H1 (cell line): ENCODE results near the gene MOB2. TPM values are rescaled to one million over a fixed set of nuclear protein-coding genes. Genes with fewer than 3 reads are reported as not detected.

ENCODE experiments used
- CTCF ChIA-PET: fragments of 300-600 bp; sonication (Branson Sonifier 250); formaldehyde crosslinking; loops from one replicate; lab custom pipeline; 2021; ENCODE audit not compliant: partially characterized antibody; lab: Charles Lee
- POLR2A ChIA-PET: fragments of 300-600 bp; sonication (Branson Sonifier 250); formaldehyde crosslinking; loops from one replicate; lab custom pipeline; 2021; ENCODE audit warnings: inconsistent platforms; ENCODE audit not compliant: partially characterized antibody; lab: Charles Lee
- DNase-seq, 2 experiments: peaks; one replicate each; pipeline versions ENCODE4 v3.0.0 to v3.0.0-alpha.2; 2010 to 2022; ENCODE audit warnings: low spot score in 2 of 2, low read depth in 1 of 2, mixed read lengths in 1 of 2
- FAIRE-seq: peaks from 2 replicates; lab custom pipeline; 2011; peaks lifted over from hg19 to GRCh38; lab: Jason Lieb, UNC
- H2AFZ ChIP-seq: 2 replicates; pipeline ENCODE4 v1.8.1; 2012; ENCODE audit warnings: low read length, inconsistent platforms
- H2AK5ac ChIP-seq: 2 replicates; pipeline ENCODE4 v1.6.1; 2013; ENCODE audit warnings: low read depth, low read length
- H2BK120ac ChIP-seq: replicated peaks from 2 replicates; pipeline ENCODE3; 2013; ENCODE audit warnings: low read depth, low read length, inconsistent platforms
- H2BK12ac ChIP-seq: 2 replicates; pipeline ENCODE4 v1.6.1; 2013; ENCODE audit warnings: low read depth, low read length
- H2BK15ac ChIP-seq: 2 replicates; pipeline ENCODE4 v1.6.1; 2013; ENCODE audit warnings: low read length
- H2BK20ac ChIP-seq: 2 replicates; pipeline ENCODE4 v1.6.1; 2013; ENCODE audit warnings: low read length
- H2BK5ac ChIP-seq: 2 replicates; pipeline ENCODE4 v1.6.1; 2013; ENCODE audit warnings: low read depth, low read length
- H3K14ac ChIP-seq: 2 replicates; pipeline ENCODE4 v1.6.1; 2013; ENCODE audit warnings: inconsistent platforms; ENCODE audit not compliant: insufficient read length
- H3K18ac ChIP-seq: 2 replicates; pipeline ENCODE4 v1.6.1; 2013; ENCODE audit warnings: low read length; ENCODE audit errors: extremely low read depth
- H3K23ac ChIP-seq: 2 replicates; pipeline ENCODE4 v1.6.1; 2013; ENCODE audit warnings: inconsistent platforms; ENCODE audit not compliant: insufficient read length
- H3K23me2 ChIP-seq: 2 replicates; pipeline ENCODE4 v1.6.1; 2013; ENCODE audit warnings: low read depth, low read length
- H3K27ac ChIP-seq: 2 replicates; pipeline ENCODE4 v1.6.1; 2011; ENCODE audit warnings: low read depth, low read length, inconsistent platforms
- H3K27me3 ChIP-seq, 4 experiments: replicated peaks in 1 of 4; 1 replicate in 1 of 4; 2 replicates in 3 of 4; pipeline versions ENCODE4 v1.6.1 to v1.8.1; 2011 to 2013; ENCODE audit warnings: low read length in 3 of 4, mild to moderate bottlenecking in 3 of 4, inconsistent platforms in 2 of 4, mixed read lengths in 2 of 4, moderate library complexity in 1 of 4; ENCODE audit not compliant: control insufficient read depth in 3 of 4, insufficient read depth in 3 of 4; ENCODE audit errors: extremely low read depth in 1 of 4
- H3K36me3 ChIP-seq, 4 experiments: 2 replicates each; pipeline versions ENCODE4 v1.6.1 to v1.8.1; 2011 to 2013; ENCODE audit warnings: mild to moderate bottlenecking in 4 of 4, low read length in 3 of 4, moderate library complexity in 2 of 4, control low read depth in 1 of 4, inconsistent platforms in 1 of 4; ENCODE audit not compliant: insufficient read depth in 4 of 4, control insufficient read depth in 2 of 4
- H3K4ac ChIP-seq: replicated peaks from 2 replicates; pipeline ENCODE3; 2013; ENCODE audit warnings: low read length, low read depth, mixed read lengths, inconsistent platforms; ENCODE audit not compliant: insufficient read length
- H3K4me1 ChIP-seq, 4 experiments: replicated peaks in 1 of 4; 1 replicate in 1 of 4; 2 replicates in 3 of 4; pipeline versions ENCODE4 v1.6.1 to v1.8.1; 2011 to 2013; ENCODE audit warnings: low read length in 3 of 4, inconsistent platforms in 2 of 4, mixed read lengths in 1 of 4; ENCODE audit not compliant: insufficient read depth in 4 of 4, control insufficient read depth in 3 of 4
- H3K4me2 ChIP-seq, 2 experiments: 2 replicates each; pipeline versions ENCODE4 v1.6.1 to v1.8.1; 2011 to 2013; ENCODE audit warnings: low read depth in 2 of 2, low read length in 2 of 2, control low read depth in 1 of 2, inconsistent platforms in 1 of 2, mild to moderate bottlenecking in 1 of 2; ENCODE audit not compliant: insufficient read depth in 1 of 2
- H3K4me3 ChIP-seq, 4 experiments: fragments of 200-600, 300-600 bp in 1 of 4; sonication (generic), shearing (Covaris generic), sonication (Bioruptor Twin) in 1 of 4; 2 replicates each; pipeline versions ENCODE4 v1.5.1 to v1.8.1; 2011 to 2016; ENCODE audit warnings: low read length in 4 of 4, low read depth in 3 of 4, control low read depth in 2 of 4, inconsistent platforms in 2 of 4, mild to moderate bottlenecking in 2 of 4, mixed read lengths in 1 of 4, moderate library complexity in 1 of 4; ENCODE audit not compliant: insufficient read depth in 2 of 4; ENCODE audit errors: extremely low read depth in 1 of 4
- H3K56ac ChIP-seq: replicated peaks from 2 replicates; pipeline ENCODE3; 2013; ENCODE audit warnings: low read depth, mild to moderate bottlenecking, mixed read lengths, low read length, inconsistent platforms; ENCODE audit not compliant: insufficient read length
- H3K79me1 ChIP-seq: 2 replicates; pipeline ENCODE4 v1.6.1; 2013; ENCODE audit warnings: low read depth, low read length, control low read depth
- H3K79me2 ChIP-seq, 2 experiments: 2 replicates each; pipeline versions ENCODE4 v1.6.1 to v1.8.1; 2012 to 2013; ENCODE audit warnings: low read length in 2 of 2, mild to moderate bottlenecking in 2 of 2, inconsistent platforms in 1 of 2; ENCODE audit not compliant: insufficient read depth in 2 of 2, control insufficient read depth in 1 of 2
- H3K9ac ChIP-seq, 4 experiments: replicated peaks in 1 of 4; 1 replicate in 1 of 4; 2 replicates in 3 of 4; pipeline versions ENCODE4 v1.6.1 to v1.8.1; 2011 to 2013; ENCODE audit warnings: low read depth in 3 of 4, low read length in 3 of 4, control low read depth in 2 of 4, mild to moderate bottlenecking in 2 of 4, moderate library complexity in 2 of 4, inconsistent platforms in 1 of 4; ENCODE audit errors: extremely low read depth in 1 of 4
- H3K9me3 ChIP-seq, 2 experiments: 2 replicates each; pipeline versions ENCODE4 v1.6.1 to v1.8.1; 2012 to 2013; ENCODE audit warnings: mild to moderate bottlenecking in 2 of 2, moderate library complexity in 2 of 2, control low read depth in 1 of 2, inconsistent platforms in 1 of 2, low read depth in 1 of 2, low read length in 1 of 2, mixed read lengths in 1 of 2; ENCODE audit not compliant: insufficient read depth in 2 of 2
- H4K20me1 ChIP-seq, 2 experiments: replicated peaks in 1 of 2; 2 replicates each; pipeline versions ENCODE3 to v1.8.1; 2011 to 2013; ENCODE audit warnings: inconsistent platforms in 2 of 2, low read length in 2 of 2, mild to moderate bottlenecking in 1 of 2; ENCODE audit not compliant: insufficient read depth in 2 of 2, control insufficient read depth in 1 of 2
- H4K5ac ChIP-seq: 2 replicates; pipeline ENCODE4 v1.6.1; 2013; ENCODE audit warnings: low read length, low read depth, mixed read lengths, inconsistent platforms; ENCODE audit not compliant: insufficient read length
- H4K8ac ChIP-seq: 2 replicates; pipeline ENCODE4 v1.8.0; 2013; ENCODE audit warnings: mild to moderate bottlenecking, moderate library complexity, low read length, inconsistent platforms; ENCODE audit not compliant: insufficient read depth; ENCODE audit errors: extremely low read depth
- H4K91ac ChIP-seq: replicated peaks from 2 replicates; pipeline ENCODE3; 2013; ENCODE audit warnings: low read length, mixed read lengths, inconsistent platforms; ENCODE audit not compliant: insufficient read length
- BRCA1 ChIP-seq: IDR thresholded peaks from 2 replicates; pipeline ENCODE4 v1.6.1; 2012; ENCODE audit warnings: low read depth, low read length, improper control_type of control experiment
- CHD1 ChIP-seq: IDR thresholded peaks from 2 replicates; pipeline ENCODE4 v1.6.1; 2012; ENCODE audit warnings: low read depth, low read length, improper control_type of control experiment
- CREB1 ChIP-seq: IDR thresholded peaks from 2 replicates; pipeline ENCODE4 v1.6.1; 2012; ENCODE audit warnings: inconsistent platforms
- FOSL1 ChIP-seq: IDR thresholded peaks from 2 replicates; pipeline ENCODE4 v1.6.1; 2011; ENCODE audit warnings: mild to moderate bottlenecking, low read depth, low read length, moderate library complexity; ENCODE audit not compliant: insufficient read depth
- JUN ChIP-seq: IDR thresholded peaks from 2 replicates; pipeline ENCODE4 v1.6.1; 2011; ENCODE audit warnings: low read depth, mild to moderate bottlenecking, improper control_type of control experiment, low read length
- JUND ChIP-seq: IDR thresholded peaks from 2 replicates; pipeline ENCODE4 v1.6.1; 2011; ENCODE audit warnings: mild to moderate bottlenecking, improper control_type of control experiment, low read length
- MAFK ChIP-seq: IDR thresholded peaks from 2 replicates; pipeline ENCODE4 v1.6.1; 2012; ENCODE audit warnings: low read depth, mild to moderate bottlenecking, improper control_type of control experiment, low read length
- NANOG ChIP-seq: IDR thresholded peaks from 2 replicates; pipeline ENCODE4 v1.6.1; 2011; ENCODE audit warnings: low read length, low read depth, mild to moderate bottlenecking, inconsistent platforms; ENCODE audit not compliant: insufficient read depth, poor library complexity, severe bottlenecking
- POLR2AphosphoS5 ChIP-seq: IDR thresholded peaks from 2 replicates; pipeline ENCODE4 v1.6.1; 2011; ENCODE audit warnings: low read depth, low read length
- SIN3A ChIP-seq, 2 experiments: IDR thresholded peaks in 1 of 2; conservative IDR thresholded peaks in 1 of 2; 2 replicates each; pipeline ENCODE4 v1.6.1; 2011 to 2012; ENCODE audit warnings: low read length in 2 of 2, improper control_type of control experiment in 1 of 2, low read depth in 1 of 2, mild to moderate bottlenecking in 1 of 2
- SIRT6 ChIP-seq: IDR thresholded peaks from one replicate; pipeline ENCODE4 v1.7.1; 2012; ENCODE audit warnings: low read length, inconsistent platforms
- SRF ChIP-seq: IDR thresholded peaks from 2 replicates; pipeline ENCODE4 v1.6.1; 2011; ENCODE audit warnings: mild to moderate bottlenecking, low read depth, low read length, moderate library complexity
- TCF12 ChIP-seq: IDR thresholded peaks from 2 replicates; pipeline ENCODE4 v1.6.1; 2011; ENCODE audit warnings: low read depth, mild to moderate bottlenecking, low read length
- TEAD4 ChIP-seq: IDR thresholded peaks from 2 replicates; pipeline ENCODE4 v1.6.1; 2012; ENCODE audit warnings: low read depth, low read length, inconsistent platforms, mixed read lengths
- WGBS, 2 experiments: shearing (Covaris generic) in 1 of 2; methylation state at CpG; one replicate each; pipeline versions ENCODE4 v1.1.6 to v1.1.7; 2013 to 2015; ENCODE audit warnings: low lambda C conversion rate in 2 of 2, mixed read lengths in 2 of 2, inconsistent platforms in 1 of 2, low coverage in 1 of 2, missing lambda C conversion rate in 1 of 2; ENCODE audit not compliant: insufficient replicate concordance in 2 of 2, insufficient coverage in 1 of 2, insufficient read length in 1 of 2; ENCODE audit errors: extremely low coverage in 1 of 2, missing lambda C conversion rate in 1 of 2; 5-methylcytosine and 5-hydroxymethylcytosine counted together
- polyA plus RNA-seq, 7 experiments: library from polyadenylated mRNA; depleted of rRNA in 3 of 7; stranded (reverse) in 5 of 7; unstranded in 2 of 7; fragments of >200 nt in 5 of 7; fragments of 200-250 nt in 2 of 7; gene quantifications; 1 replicate in 5 of 7; 2 replicates in 1 of 7; 4 replicates in 1 of 7; pipeline versions ENCODE4 v1.2.1 to v1.2.3, GENCODE V29; 2011 to 2013; ENCODE audit warnings: missing spikeins in 2 of 7, mixed read lengths in 2 of 7
- total RNA-seq: library from RNA; stranded (reverse); fragmentation: NEBNext Ultra II Directional; extraction: Animal tissue kit (Norgen Biotek cat#: 25700); gene quantifications from 2 replicates; pipeline ENCODE4 v1.2.1, GENCODE V29; 2021
- TF ChIP-seq, protein P1 (sequence below): IDR thresholded peaks from 2 replicates; pipeline ENCODE4 v1.6.1; 2012; ENCODE audit warnings: inconsistent platforms

Gene MOB2
- total and polyA plus RNA-seq, 2 of the 8 experiments (the other 6 are each of a cell fraction or from before 2014, with no cell fraction given) = 18.6 to 28.2 TPM

DNA sequence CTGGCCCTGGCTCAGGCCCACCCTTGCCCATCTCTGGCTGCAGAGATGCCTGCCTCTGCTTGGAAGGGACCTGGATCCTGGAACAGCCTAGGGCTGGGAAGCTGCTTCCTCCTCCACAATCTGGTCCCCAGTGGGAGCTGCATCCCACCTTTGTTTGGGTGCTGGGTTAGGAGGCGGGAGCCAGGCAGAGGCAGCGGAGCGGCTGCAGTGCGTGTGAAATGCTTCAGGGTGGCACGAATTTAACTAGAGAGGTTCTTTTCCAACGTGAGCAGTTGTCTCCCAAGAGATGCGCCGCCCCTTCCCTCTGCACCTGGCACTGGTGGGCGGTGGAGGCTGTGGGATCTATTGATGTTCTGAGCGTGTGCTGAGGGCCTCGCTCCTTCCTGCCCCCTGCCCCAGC lies 65.3 kb downstream of the MOB2 start:
- Histone ChIP-seq H2BK20ac (no peak overlapping the region), H2BK5ac (no peak overlapping the region; the same call in 1 of the 2 replicates), H2AK5ac (no peak overlapping the region), H3K27ac (no peak overlapping the region), H3K27me3 (no peaks in the 10 kb centered on the region), H4K91ac (no peak overlapping the region), H3K56ac (no peak overlapping the region), H3K18ac (no peak overlapping the region), H4K8ac (no peak overlapping the region), H3K9me3 (peaks cover 26 to 27% of the 10 kb centered on the region in 2 experiments), H2BK120ac (no peak overlapping the region), H3K79me1 (peaks cover 11% of the 10 kb centered on the region), H2BK15ac (no peak overlapping the region), H2AFZ (no peak overlapping the region), H4K20me1 (peaks cover 8 to 18% of the 10 kb centered on the region in 2 experiments), H3K4me2 (no peak overlapping the region), H2BK12ac (no peak overlapping the region), H3K14ac (no peak overlapping the region), H3K23ac (no peak overlapping the region), H3K4me3 (no peak overlapping the region), H4K5ac (no peak overlapping the region), H3K36me3 (0 out of 8 replicates have a peak, but pooled peaks cover 0 to 2% (median 0%) of the 10 kb centered on the region in 4 experiments), H3K4ac (no peak overlapping the region), H3K23me2 (no peaks in the 10 kb centered on the region), H3K79me2 (peaks cover 0 to 7% of the 10 kb centered on the region in 2 experiments; a peak in 1 of 4 replicates), H3K4me1 (no peaks in the 10 kb centered on the region), H3K9ac (no peak overlapping the region)
- CTCF ChIA-PET = interaction anchor here (2.0 kb wide), 1 partner anchor 39 kb away, joined by 4 read pairs; no protein-coding TSS in a partner anchor
- DNase-seq = no peak
- 92% methylated on average over 7 of the region's 11 CpGs; no CpG with 5 or more reads in 1 of the 2 experiments for WGBS, 2 experiments
- no peak for FAIRE-seq
- POLR2A ChIA-PET = no interaction called here
- no peak for TF ChIP-seq CREB1
- TF ChIP-seq MAFK = no peak
- no peak for TF ChIP-seq FOSL1
- TF ChIP-seq, protein P1, sequence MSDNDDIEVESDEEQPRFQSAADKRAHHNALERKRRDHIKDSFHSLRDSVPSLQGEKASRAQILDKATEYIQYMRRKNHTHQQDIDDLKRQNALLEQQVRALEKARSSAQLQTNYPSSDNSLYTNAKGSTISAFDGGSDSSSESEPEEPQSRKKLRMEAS = no peak
- no peak for TF ChIP-seq CHD1
- no peak for TF ChIP-seq JUN
- TF ChIP-seq JUND = no peak
- TF ChIP-seq BRCA1 = no peak
- TF ChIP-seq POLR2AphosphoS5 = no peak
- TF ChIP-seq SIRT6 = no peak
- TF ChIP-seq TEAD4 = no peak
- TF ChIP-seq NANOG = no peak
- no peak for TF ChIP-seq SIN3A (conservative IDR thresholded peaks at IDR 0.05 in 1 of 2, IDR thresholded peaks at IDR 0.05 in 1 of 2; ENCODE audit: low read depth in 1 of 2, low read length in 2 of 2)
- TF ChIP-seq SRF = no peak
- no peak for TF ChIP-seq TCF12
